Activated gamma-delta T cell treated with Interleukin-2 at 50 U/mL for 16 hours (primary cell): ENCODE measurements around the gene ITSN1.
"Not testable (repeated sequence)": the region's sequence is repeated elsewhere in the genome, so short reads cannot be mapped to it uniquely, and the experiment has no call there.

Experiments used
- DNase-seq: peaks from one replicate; pipeline ENCODE4 v3.0.0-alpha.2; 2020

Gene ITSN1

GRCh38 chr21:33775100-33775828, 133.0 kb downstream of the ITSN1 start:
- no peak for DNase-seq

GRCh38 chr21:33780631-33781030, 138.3 kb downstream of the ITSN1 start:
- no peak for DNase-seq

- DNase-seq: no peak
Measured at GRCh38 chr21:33781121-33781520, 138.8 kb downstream of the ITSN1 start.

GRCh38 chr21:33783187-33783979, 141.1 kb downstream of the ITSN1 start:
- no peak for DNase-seq

GRCh38 chr21:33787431-33787830, 145.1 kb downstream of the ITSN1 start:
- no peak for DNase-seq

GRCh38 chr21:33788438-33788837, 146.1 kb downstream of the ITSN1 start:
- not testable (repeated sequence) for DNase-seq

GRCh38 chr21:33789697-33790096, 147.4 kb downstream of the ITSN1 start:
- no peak for DNase-seq

- DNase-seq: no peak
Measured at GRCh38 chr21:33791073-33791472, 148.8 kb downstream of the ITSN1 start.

- no peak for DNase-seq
Measured at GRCh38 chr21:33794596-33794995, 152.3 kb downstream of the ITSN1 start.

- DNase-seq: no peak
Measured at GRCh38 chr21:33797565-33797964, 155.3 kb downstream of the ITSN1 start.

- no peak for DNase-seq
Measured at GRCh38 chr21:33799378-33800090, 157.2 kb downstream of the ITSN1 start.

- no peak for DNase-seq
Measured at GRCh38 chr21:33800753-33801423, 158.6 kb downstream of the ITSN1 start.

GRCh38 chr21:33801424-33802405, 159.4 kb downstream of the ITSN1 start:
- no peak for DNase-seq

GRCh38 chr21:33802481-33802880, 160.2 kb downstream of the ITSN1 start:
- DNase-seq: no peak

- DNase-seq: no peak
Measured at GRCh38 chr21:33808715-33809367, 166.5 kb downstream of the ITSN1 start.

GRCh38 chr21:33810766-33811165, 168.5 kb downstream of the ITSN1 start:
- no peak for DNase-seq

- no peak for DNase-seq
Measured at GRCh38 chr21:33811167-33812010, 169.1 kb downstream of the ITSN1 start.

- no peak for DNase-seq
Measured at GRCh38 chr21:33813832-33814365, 171.6 kb downstream of the ITSN1 start.

GRCh38 chr21:33815143-33815707, 172.9 kb downstream of the ITSN1 start:
- DNase-seq: no peak

- DNase-seq: no peak
Measured at GRCh38 chr21:33816174-33816573, 173.9 kb downstream of the ITSN1 start.
